HG03108 (cell line): ENCODE results near the gene HIPK2.
A peak's percentile ranks its signal among the peaks of the same experiment; 100 is the strongest.
"Not testable (repeated sequence)": the region's sequence is repeated elsewhere in the genome, so short reads cannot be mapped to it uniquely, and the experiment has no call there.

Experiments used
- ATAC-seq: cut with Tn5 transposase; IDR thresholded peaks from one replicate; pipeline ENCODE4 v1.9.1; 2021; ENCODE audit warnings: moderate library complexity; ENCODE audit not compliant: unreplicated experiment

Gene HIPK2

DNA sequence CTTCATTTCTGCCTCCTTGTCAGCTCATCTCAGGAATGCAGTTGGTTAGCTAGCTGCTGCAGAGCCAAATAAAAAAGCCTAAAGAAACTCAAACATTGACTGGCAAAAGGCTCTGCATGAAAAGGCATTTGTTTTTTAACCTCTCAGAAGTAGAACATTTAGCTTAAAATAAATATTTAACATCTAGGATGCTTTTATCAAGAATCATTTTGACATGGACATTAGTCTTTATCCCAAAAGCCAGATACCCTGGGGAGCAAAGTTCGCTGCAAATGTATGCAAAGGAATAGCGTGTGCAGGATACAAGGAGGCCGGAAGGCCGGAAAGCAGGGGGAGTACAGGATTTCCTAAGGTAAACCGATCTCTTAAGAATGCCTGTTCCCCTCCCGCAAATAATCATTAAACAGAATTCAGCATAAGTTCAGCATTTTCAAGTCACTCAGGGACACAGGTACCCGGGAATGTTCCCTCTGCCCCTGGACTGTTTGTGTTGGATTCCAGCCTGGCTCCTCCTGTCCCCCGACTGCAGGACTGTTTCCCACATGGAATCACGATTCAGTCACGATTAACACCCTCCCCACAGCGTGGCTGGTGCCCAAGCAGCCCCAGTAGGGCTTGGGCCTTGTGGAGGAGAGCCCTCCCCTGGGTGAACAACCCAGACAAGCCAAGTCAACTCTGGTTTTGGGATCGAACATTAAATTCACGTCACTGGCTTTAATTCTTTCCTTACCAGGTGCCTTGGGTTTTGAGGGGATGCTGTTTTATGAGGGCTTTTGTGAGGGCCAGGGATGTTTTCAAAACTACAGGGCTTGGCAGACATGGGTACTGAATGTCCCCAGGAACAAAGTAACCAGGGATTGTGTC lies 97.8 kb downstream of the HIPK2 start:
- ATAC-seq = no peak

DNA sequence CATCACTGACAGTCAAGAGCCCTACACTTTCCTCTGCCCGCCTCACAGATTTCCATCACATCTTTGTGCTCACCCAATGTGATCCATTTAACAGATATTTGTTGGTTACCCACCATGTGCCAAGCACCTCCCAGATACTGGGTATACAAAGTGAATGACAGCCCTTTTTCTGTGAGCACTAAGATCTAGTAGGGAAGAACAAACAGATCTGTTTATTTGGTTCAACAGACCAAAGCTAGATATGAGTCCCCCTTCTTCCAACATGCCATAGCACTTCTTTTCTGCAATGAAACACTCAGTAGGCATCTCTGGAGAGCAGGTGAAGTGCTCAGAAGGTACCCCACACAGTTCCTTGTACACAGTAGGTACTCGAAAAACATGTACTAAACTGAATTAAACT lies 101.4 kb downstream of the HIPK2 start:
- ATAC-seq = no peak

DNA sequence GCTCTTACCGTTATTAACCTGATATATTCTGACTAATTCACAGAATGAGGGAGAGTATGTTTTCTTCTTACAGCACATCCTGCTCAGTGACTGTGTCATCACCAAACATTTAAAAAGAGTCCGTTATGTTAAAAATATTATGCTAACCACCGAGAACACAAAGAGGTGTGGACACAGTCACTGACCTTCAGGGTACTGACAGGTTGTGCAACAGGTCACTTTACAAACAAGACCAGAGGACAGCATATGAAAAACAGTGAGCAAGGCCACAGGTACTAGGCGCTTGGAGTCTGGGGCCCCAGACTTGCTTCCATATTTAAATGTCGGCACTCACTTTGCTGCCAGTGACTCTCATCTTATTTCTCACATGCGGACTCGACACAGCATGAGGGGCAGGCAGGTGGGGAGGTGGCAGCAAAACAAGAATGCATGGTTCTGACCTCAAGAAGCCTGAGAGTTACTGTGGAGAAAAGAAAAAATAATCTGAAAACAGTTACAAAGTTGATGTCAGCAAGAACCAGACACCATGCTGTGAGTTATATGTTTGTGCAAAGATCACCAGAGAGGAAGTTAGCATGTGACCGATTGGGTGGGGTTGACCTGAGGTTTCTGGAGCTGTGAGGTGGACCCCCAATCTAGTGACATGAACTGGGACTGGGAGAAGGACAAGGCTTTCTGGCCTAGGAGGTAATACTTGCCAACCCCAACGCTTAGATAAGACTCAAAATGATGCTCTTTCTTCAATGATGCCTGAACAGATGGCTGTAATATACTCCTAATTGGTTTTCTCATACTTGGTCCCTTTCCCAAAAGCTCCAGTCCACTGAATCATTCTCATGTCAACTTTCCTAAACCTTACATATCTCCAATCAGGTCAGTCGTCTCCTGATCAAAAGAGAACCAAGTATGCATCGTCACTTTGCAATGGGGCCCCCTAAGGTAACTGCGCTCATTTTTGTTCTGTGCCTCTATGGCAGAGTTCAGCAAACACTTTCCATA lies 102.4 kb downstream of the HIPK2 start:
- ATAC-seq = peak; percentile 23

DNA sequence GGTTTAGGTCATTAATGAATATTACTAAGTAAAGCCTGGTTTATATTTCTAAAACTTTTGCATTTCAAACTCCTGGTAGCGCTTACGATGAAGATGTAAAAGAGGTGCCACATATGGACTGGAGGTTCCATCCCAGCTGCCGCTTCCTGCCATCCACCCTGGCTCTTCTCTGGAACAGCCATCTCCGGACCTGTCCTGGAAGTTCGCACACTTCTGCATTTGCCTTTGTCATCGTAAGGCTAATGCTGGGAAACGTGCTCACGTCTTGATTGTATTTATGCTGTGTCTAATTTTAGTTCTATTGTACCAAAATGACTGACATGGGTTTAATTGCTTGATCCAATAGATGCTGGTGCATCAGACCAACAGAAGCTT lies 103.1 kb downstream of the HIPK2 start:
- ATAC-seq = no peak

DNA sequence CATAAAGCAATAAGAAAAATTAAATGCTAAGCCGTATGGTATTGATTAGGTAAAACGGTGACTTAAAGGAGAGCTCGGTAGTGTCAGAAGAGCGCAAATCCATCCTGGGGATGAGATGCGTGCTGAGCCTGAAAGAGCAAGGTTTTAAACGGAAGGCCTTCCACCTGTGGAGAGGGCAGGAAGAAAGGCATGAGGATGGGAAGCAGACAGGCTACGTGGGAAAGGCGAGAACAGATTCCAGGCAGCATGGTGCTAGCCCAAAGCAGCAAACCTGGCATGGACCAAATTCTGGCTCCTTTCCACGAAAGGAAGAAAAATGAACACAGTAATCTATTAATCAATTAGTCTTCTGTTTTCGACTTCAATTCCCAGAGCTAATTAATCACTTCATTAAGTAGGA lies 103.5 kb downstream of the HIPK2 start:
- no peak for ATAC-seq

DNA sequence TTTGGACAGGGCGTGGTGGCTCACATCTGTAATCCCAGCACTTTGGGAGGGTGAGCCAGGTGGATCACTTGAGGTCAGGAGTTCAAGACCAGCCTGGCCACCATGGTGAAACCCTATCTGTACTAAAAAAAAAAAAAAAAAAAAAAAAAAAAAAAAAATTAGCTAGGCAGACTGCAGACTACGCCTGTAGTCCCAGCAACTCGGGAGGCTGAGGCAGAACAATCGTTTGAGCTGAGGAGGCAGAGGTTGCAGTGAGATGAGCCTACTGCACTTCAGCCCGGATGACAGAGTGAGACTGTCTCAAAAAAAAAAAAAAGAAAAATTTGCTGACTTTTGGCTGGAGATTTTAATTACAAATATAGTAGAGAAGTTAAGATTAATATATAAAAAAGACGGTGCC lies 104.0 kb downstream of the HIPK2 start:
- ATAC-seq = no peak

DNA sequence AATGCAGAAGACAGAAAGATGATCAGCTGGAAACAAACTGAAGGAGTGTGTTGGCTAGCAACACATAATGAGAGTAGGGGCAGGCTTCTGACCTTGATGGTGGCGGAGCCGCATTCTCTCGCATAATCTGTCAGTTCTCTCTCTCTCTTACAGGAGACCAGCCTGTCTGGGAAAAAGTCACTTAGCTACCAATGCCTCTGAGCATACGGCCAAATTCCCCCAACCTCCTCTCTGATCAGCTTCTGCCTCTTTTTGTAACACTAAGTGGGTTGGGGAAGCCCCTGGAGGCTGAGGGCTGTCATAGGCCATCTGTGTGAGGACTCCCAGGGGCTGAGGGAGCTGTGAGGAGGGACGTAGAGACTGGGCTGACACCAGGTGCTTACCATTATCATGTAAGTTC lies 104.6 kb downstream of the HIPK2 start:
- peak; percentile 83 for ATAC-seq

DNA sequence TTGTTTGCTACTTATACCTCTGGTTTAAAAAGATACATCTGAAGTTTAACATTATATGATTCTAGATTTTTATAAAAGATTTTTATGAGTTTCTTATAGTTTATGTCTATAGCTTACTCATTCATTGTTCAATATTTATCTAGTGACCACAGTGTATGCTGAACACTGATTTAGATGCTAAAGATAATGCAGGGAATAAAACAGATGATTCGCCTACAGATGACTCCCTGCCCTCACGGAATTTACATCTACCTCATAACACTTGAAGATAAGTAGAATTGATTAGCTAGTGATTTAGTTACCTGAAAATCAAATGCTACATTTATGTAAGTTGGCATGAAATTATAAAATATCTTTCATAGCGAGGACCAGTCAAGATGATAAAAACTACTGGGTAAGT lies 105.8 kb downstream of the HIPK2 start:
- ATAC-seq = no peak

DNA sequence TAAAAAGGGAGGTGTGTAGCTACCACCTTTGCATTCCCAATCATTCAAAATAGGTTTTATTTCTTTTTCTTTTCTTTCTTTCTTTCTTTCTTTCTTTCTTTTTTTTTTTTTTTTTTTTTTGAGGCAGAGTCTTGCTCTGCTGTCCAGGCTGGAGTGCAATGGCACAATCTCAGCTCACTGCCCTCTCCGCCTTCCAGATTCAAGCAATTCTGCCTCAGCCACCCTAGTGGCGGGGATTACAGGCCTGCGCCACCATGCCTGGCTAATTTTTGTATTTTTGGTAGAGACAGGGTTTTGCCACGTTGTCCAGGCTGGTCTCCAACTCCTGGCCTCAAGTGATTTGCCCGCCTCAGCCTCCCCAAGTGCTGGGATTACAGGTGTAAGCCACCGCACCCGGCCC lies 107.1 kb downstream of the HIPK2 start:
- not testable (repeated sequence) for ATAC-seq

DNA sequence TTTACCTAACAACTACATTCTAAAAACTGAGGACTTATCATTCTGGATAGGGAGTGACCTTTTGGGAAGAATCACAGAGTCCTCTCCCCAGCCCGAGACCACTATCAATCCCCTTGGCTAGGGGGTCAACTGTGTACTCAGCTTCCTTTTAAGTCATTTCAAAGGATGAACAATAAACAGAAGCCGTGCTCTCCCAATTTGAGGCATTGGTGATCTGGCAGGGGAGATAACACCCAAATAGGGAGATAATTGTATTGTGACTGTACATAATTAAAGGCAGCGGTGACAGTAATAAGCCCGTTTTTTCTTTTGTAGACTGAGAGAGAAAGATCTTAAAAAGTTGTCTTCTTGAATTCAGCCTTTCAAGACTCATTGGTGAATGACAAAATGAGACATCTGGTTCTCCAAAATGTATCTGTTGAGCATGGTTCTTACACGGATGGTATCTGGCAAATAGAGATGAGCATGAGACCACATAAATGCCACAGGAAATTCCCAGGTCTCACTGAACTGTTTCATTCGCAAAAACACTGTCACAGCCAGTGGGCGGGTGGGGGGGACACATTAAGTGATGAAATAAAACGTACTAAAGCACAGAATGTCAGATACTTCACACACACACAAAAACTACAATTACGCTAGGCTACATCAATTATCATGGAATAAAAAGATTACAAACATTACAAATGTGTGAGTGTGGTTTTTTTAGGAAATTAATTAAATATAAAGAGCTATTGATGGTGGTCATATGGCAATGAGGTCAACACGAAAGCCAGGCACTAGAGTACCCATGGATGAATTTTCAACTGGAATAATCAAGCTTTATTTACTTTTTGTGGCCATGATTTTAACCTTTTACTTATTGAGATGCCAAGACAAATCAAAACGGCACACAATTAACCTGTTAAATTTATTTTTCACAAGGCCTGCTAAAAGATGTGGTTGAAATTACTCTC lies 108.4 kb downstream of the HIPK2 start:
- ATAC-seq = no peak

DNA sequence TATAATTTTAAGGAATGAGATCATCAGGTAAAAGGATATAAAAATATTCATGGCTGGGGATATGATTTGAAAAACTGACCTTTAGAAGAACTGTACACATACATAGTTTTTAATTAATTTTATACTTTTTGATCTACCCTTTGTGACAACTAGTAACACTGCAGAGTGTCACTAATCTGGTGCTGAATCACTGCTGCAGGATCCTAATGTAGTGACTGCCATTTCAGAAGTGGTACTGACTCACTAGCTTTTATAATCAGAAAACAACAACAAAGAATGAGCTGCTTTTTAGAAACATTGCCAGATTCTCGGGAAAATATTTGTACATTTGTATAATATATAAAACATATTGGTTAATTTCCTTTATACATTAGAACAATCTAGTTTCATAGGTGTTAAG lies 110.4 kb downstream of the HIPK2 start:
- ATAC-seq = no peak

DNA sequence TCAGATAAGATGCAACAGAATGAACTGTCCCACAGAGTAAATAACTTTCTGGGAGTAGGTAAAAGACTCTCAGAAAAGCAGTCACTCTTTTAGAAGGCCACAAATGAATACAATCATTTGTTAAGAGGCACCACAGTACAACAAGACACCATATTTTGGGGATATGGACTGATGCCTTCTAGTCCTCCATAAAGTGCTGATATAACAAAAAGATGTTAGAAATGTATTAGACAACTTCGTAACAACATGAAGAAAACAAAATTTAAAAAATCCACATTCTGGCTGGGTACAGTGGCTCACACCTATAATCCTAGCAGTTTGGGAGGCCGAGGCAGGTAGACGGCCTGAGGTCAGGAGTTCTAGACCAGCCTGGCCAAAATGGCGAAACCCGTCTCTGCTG lies 111.3 kb downstream of the HIPK2 start:
- ATAC-seq = no peak

DNA sequence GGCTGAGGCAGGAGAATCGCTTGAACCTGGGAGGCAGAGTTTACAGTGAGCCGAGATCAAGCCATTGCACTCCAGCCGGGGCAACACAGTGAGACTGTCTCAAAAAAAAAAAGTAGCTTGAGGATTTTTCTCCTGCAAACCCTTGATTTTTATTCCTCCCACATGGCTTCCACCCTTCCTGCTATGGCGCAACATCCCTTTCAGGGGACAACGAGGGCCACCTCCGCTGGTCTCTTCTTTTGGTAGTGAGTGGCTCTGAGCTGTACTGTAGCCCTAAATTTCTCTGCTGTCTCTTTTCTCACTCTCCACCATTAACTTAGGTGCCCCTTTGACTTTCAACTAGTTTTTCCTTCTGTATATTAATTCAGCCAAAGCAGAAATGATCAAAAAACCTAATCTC lies 113.4 kb downstream of the HIPK2 start:
- no peak for ATAC-seq

DNA sequence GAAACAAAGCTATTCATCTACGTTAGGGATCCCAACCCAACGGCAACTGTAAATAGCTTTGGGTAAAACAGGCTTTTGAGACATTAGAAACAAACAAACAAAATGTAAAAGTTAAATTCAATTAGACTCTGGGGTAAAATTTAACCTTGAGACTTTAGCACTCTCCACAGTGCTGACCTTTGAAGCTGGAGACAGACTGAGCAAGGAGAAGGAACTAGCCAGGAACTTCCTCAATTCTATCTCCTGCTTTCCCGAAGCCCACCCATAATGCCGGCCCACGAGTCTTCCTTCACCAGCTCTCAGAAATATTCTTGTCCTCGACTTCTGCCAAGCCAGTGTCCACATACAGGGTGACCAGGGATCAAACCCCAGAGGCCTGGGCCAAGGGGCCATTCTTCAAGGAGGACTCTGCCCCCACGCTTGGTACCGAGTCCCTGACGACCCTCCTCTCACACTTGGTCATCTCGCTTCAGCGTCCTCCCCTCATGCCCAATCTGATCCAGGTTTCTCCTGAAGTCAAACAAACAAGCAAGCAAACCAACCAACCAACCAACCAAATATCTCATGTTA lies 114.1 kb downstream of the HIPK2 start:
- ATAC-seq = no peak

DNA sequence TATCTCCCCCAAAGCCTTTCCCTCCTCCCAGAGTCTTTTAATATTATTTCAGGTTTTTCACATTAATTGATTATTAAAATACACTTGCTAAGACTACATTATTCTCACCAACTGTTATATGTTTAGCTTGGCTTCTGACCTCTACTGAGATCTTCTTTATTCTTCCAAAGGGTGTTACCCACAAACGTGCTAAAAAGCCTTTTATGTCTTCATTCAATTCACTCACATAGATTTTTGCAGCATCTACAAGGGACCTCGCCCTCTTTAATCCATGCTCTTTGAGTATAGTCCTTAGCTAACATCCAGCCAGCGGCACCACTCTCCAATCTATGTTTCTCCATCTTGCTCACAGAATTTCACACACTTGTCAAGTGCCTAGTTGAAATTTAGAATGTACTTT lies 115.9 kb downstream of the HIPK2 start:
- no peak for ATAC-seq

DNA sequence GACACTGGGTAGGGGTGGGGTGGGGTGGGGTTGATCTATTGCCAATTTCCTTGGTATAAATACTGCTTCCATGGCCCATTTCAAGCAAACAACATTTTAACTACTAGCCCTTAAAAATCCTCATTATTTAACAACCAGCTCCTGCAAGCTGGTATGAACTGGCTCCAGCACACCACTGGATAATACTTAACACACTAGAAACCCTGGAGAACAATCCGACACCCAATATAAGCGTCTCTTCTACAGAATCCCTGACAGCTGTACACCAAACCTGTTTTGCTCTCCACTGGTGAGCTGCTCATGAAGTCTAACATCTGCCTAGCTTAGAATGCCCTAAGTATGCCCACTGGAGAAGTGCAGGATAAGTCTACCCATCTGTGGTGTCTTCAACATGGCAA lies 116.8 kb downstream of the HIPK2 start:
- no peak for ATAC-seq

DNA sequence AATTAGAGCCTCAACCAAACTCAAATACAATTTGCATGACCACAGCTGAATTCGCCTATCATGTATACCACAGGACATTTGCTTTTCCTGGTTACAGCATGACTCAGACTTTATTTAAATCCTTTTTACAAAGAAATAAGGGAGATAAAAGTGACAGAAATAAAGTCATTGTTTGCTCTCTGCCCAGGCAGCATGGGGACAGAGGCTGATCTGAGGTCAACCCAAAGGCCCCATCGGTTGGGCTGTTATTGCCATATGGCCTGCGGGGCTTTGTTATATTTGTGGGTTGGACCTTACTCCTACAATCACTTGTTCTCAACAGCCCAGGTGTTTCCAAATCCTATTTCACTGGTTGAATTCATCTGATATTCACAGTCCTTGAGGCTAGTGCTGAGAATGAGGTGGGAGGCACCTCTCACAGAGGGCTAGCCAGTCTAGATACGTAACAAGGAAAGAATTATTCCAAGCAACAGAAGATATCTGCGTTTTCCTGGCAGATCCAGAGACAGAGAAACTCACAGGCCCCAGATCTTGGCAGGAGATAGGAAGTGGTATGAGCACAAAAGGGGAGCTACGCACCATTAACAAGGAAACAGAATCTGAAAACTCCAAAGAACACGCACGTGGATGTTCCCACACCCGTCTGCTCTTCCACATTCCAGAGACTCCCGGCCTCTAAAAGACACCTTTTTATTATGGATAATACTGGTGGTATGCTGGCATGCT lies 117.3 kb downstream of the HIPK2 start:
- ATAC-seq = no peak

DNA sequence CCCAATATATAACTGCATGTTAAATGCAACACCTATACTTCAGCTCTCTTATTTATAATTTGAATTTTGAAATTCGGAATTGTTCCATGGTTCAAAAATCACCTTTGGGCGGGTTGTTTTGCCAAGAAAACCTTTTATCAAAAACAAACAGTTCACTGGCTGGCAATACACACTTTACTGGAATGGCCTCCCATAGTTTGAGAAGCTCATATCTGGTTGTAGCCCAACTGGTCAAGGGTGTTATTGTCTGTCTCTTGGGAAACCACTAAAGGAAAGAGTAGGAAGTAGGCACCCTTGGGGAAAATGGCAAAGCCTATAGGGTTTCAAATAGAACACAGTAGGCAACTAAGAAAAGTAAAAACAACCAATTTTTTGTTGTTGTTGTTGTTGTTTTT lies 117.9 kb downstream of the HIPK2 start:
- ATAC-seq = no peak

DNA sequence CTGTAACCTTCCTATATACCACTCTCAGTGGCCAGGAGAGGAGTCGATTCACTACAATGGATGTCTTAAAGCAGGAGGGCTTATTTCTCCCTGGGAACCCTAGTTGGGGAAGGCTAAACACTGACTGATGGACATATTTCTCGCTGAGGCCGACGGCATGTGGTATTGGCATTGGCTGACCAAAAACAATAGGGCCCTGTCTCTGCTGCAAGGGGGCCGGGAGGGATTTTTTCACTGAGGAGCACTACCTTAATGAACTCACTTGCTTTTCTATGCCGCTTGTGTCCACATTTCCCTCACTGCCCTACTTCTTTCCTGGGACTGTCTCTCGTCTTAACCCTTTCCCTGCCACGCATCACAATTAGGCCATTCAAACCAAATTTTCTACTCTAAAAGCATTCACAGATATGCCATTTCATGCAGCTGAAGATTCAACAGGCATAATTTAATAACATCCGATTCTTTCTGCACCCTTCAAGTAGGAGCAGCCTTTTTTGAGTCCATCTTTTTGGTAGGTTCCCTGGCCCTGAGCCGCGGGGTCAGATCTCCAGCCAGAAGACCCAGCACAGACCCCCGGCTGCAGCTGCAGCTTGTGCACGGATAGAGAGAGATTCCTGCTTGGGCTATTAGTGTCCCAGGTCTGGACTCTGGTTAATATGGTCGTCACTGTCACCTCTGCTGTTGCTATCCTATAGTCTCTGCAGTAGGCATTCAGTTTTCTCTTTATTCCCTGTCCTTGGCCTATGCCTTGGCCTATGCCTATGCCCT lies 118.7 kb downstream of the HIPK2 start:
- no peak for ATAC-seq
